AG04449 (cell line): ENCODE data around the gene PTPN12.

Source experiments
- CTCF ChIA-PET: fragments of 350-600 bp; formaldehyde crosslinking; extraction: SDS; loops from one replicate; lab custom pipeline; 2021; ENCODE audit warnings: antibody characterized with exemption; lab: Yijun Ruan, JAX
- POLR2A ChIA-PET: fragments of 400-600, 350-600 bp; formaldehyde crosslinking; extraction: SDS; loops from one replicate; lab custom pipeline; 2020; ENCODE audit warnings: antibody characterized with exemption, inconsistent platforms; lab: Yijun Ruan, JAX
- DNase-seq: peaks from one replicate; pipeline ENCODE4 v3.0.0-alpha.2; 2010; ENCODE audit warnings: low read depth, low spot score
- H3K4me3 ChIP-seq: 2 replicates; pipeline ENCODE4 v1.5.1; 2011; ENCODE audit warnings: low read depth, mild to moderate bottlenecking, control low read depth, low read length
- CTCF ChIP-seq: IDR thresholded peaks from one replicate; pipeline ENCODE4 v1.5.1; 2011; ENCODE audit warnings: mild to moderate bottlenecking, moderate library complexity, low read length, control low read depth, inconsistent platforms; ENCODE audit not compliant: insufficient read depth; ENCODE audit errors: missing control alignments

The PTPN12 gene

GRCh38 chr7:77627309-77627676 is 90.2 kb downstream of the PTPN12 start:
- DNase-seq = no peak
- TF ChIP-seq CTCF = no peak
- ChIA-PET POLR2A (no interaction called here), CTCF (no interaction called here)
- H3K4me3 ChIP-seq = no peak overlapping the region

- POLR2A ChIA-PET = no interaction called here
- H3K4me3 ChIP-seq = no peak overlapping the region
- CTCF ChIA-PET = interaction anchor here (2.4 kb wide), 1 partner anchor 22 kb away, joined by 9 read pairs; no protein-coding TSS in a partner anchor
- TF ChIP-seq CTCF = no peak
- DNase-seq = no peak
Measured at GRCh38 chr7:77629797-77630196, 92.7 kb downstream of the PTPN12 start.

- POLR2A ChIA-PET = no interaction called here
Measured at GRCh38 chr7:77631820-77632219, 94.7 kb downstream of the PTPN12 start.

GRCh38 chr7:77644774-77645173 is 107.7 kb downstream of the PTPN12 start:
- no peak overlapping the region for H3K4me3 ChIP-seq
- CTCF ChIA-PET = no interaction called here
- no peak for TF ChIP-seq CTCF
- DNase-seq = no peak
- POLR2A ChIA-PET = no interaction called here

More at GRCh38 chr7:77631820-77632219, 94.7 kb downstream of the PTPN12 start:
- CTCF ChIA-PET = interaction anchor here (0.8 to 2.6 kb wide), 3 partner anchors 13 to 128 kb away, joined by 3 to 25 read pairs (median 4); no protein-coding TSS in a partner anchor
- no peak for TF ChIP-seq CTCF
- no peak for DNase-seq
- no peak overlapping the region for H3K4me3 ChIP-seq

- CTCF ChIA-PET = interaction anchor here (0.6 to 3.9 kb wide), 7 partner anchors 9 to 115 kb away, joined by 3 to 39 read pairs (median 19); no protein-coding TSS in a partner anchor
Measured at GRCh38 chr7:77648742-77649338, 111.7 kb downstream of the PTPN12 start.

More at GRCh38 chr7:77648742-77649338, 111.7 kb downstream of the PTPN12 start:
- no peak overlapping the region for H3K4me3 ChIP-seq
- POLR2A ChIA-PET = no interaction called here
- DNase-seq = no peak
- no peak for TF ChIP-seq CTCF
